Endothelial cell (in vitro differentiated cells): Measurements from ENCODE around the gene LYPD5. TPM values are rescaled to one million over a fixed set of nuclear protein-coding genes. Genes with fewer than 3 reads are reported as not detected.

ENCODE experiments used
- DNase-seq: peaks from one replicate; pipeline ENCODE4 v3.0.0; 2021; ENCODE audit warnings: low spot score
- H3K27ac Mint-ChIP-seq: one replicate; pipeline ENCODE4 v1.8.0; 2021; ENCODE audit warnings: mixed read lengths, inconsistent platforms; ENCODE audit not compliant: unreplicated experiment
- H3K27me3 Mint-ChIP-seq: one replicate; pipeline ENCODE4 v1.8.0; 2021; ENCODE audit warnings: mild to moderate bottlenecking, moderate library complexity, mixed read lengths, inconsistent platforms; ENCODE audit not compliant: unreplicated experiment
- H3K36me3 Mint-ChIP-seq: one replicate; pipeline ENCODE4 v1.8.0; 2021; ENCODE audit warnings: mild to moderate bottlenecking, low read depth, mixed read lengths, inconsistent platforms; ENCODE audit not compliant: unreplicated experiment
- H3K4me1 Mint-ChIP-seq: one replicate; pipeline ENCODE4 v1.8.0; 2021; ENCODE audit warnings: mild to moderate bottlenecking, mixed read lengths, inconsistent platforms; ENCODE audit not compliant: unreplicated experiment
- H3K4me3 Mint-ChIP-seq: one replicate; pipeline ENCODE4 v1.8.0; 2021; ENCODE audit warnings: mild to moderate bottlenecking, mixed read lengths, inconsistent platforms; ENCODE audit not compliant: unreplicated experiment
- H3K9me3 Mint-ChIP-seq: one replicate; pipeline ENCODE4 v1.8.0; 2021; ENCODE audit warnings: mixed read lengths, inconsistent platforms; ENCODE audit not compliant: unreplicated experiment
- total RNA-seq: library from RNA; stranded (reverse); fragmentation: NEBNext Ultra II Directional; extraction: Animal tissue kit (Norgen Biotek cat#: 25700); gene quantifications from one replicate; pipeline ENCODE4 v1.2.1, GENCODE V29; 2021; ENCODE audit not compliant: unreplicated experiment
- TF ChIP-seq, protein P1 (sequence below): fragments of 200-600 bp; sonication (generic); IDR thresholded peaks from one replicate; pipeline ENCODE4 v1.5.0; 2021; ENCODE audit warnings: antibody characterized with exemption; ENCODE audit not compliant: unreplicated experiment

The LYPD5 gene
- total RNA-seq, 1 donor from 2014 or later, result not detected

DNA sequence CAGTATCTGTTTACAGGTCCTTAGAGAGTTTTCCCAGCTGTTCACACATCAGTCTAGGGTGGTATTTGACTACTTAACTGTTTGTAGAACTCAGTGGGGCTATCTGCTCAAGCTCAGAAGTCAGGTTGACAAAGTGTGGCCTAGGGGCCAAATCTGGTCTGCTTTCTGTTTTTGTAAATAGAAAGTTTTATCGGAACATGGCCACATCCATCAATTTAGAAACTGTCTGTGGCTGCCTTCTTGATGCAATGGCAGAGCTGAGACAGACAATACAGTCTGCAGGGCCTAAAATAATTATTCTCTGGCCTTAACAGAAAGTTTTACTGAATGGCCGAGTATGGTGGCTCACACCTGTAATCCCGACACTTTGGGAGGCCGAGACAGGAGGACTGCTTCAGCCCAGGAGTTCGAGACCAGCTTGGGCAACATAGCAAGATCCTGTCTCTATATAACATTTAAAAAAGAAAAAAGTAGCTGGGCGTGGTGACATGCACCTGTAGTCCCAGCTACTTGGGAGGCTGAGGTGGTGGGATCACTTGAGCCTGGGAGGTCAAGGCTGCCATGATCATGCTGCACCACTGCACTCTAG is 49.9 kb downstream of the LYPD5 start:
- no peak for DNase-seq
- Mint-ChIP-seq H3K27me3 (peaks cover 13% of the 10 kb centered on the region), H3K27ac (no peak overlapping the region), H3K9me3 (no peaks in the 10 kb centered on the region), H3K4me3 (no peak overlapping the region), H3K36me3 (peaks cover 32% of the 10 kb centered on the region), H3K4me1 (peaks cover 13% of the 10 kb centered on the region)
- TF ChIP-seq, protein P1, sequence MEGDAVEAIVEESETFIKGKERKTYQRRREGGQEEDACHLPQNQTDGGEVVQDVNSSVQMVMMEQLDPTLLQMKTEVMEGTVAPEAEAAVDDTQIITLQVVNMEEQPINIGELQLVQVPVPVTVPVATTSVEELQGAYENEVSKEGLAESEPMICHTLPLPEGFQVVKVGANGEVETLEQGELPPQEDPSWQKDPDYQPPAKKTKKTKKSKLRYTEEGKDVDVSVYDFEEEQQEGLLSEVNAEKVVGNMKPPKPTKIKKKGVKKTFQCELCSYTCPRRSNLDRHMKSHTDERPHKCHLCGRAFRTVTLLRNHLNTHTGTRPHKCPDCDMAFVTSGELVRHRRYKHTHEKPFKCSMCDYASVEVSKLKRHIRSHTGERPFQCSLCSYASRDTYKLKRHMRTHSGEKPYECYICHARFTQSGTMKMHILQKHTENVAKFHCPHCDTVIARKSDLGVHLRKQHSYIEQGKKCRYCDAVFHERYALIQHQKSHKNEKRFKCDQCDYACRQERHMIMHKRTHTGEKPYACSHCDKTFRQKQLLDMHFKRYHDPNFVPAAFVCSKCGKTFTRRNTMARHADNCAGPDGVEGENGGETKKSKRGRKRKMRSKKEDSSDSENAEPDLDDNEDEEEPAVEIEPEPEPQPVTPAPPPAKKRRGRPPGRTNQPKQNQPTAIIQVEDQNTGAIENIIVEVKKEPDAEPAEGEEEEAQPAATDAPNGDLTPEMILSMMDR, result no peak

DNA sequence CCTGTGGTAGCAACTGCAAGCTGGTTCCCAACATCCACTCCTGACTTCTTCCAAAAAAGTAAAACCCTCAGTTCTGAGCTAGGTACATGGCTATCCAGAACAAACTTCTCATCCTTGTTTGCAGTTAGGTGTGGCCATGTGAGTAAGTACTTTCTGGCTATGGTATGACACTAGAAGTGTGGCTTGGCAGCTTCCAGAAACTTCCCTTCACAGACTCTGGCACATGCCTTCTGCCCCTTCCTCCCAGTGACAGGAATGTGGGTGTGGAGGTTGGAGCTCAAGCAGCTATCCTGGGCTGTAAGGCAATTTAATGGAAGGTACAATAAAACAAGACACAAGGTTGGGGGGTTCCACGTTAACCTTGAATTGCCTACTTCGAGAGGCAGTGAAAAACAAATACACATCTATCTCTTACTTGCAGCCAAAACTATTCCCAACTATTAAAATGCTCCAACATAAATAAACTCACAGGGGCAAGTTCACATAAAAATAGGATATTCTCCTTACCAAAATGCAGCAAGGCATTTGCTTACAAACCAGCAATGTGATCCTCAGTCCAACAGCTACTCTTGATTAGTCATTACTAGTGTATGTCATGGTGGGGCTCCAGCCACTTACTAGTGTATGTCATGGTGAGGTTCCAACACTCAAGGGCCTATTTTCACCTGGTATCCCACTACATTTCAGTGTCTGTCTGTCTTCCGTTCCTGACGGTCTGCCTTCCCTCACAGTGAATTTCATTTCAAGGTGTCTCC is 50.6 kb downstream of the LYPD5 start:
- H3K4me1 Mint-ChIP-seq, result peaks cover 13% of the 10 kb centered on the region
- peaks cover 11% of the 10 kb centered on the region for H3K27me3 Mint-ChIP-seq
- no peak overlapping the region for H3K27ac Mint-ChIP-seq
- TF ChIP-seq, protein P1, result no peak
- no peaks in the 10 kb centered on the region for H3K9me3 Mint-ChIP-seq
- H3K36me3 Mint-ChIP-seq, result peaks cover 36% of the 10 kb centered on the region
- peak overlapping the region; percentile 9 for H3K4me3 Mint-ChIP-seq
- DNase-seq, result no peak

DNA sequence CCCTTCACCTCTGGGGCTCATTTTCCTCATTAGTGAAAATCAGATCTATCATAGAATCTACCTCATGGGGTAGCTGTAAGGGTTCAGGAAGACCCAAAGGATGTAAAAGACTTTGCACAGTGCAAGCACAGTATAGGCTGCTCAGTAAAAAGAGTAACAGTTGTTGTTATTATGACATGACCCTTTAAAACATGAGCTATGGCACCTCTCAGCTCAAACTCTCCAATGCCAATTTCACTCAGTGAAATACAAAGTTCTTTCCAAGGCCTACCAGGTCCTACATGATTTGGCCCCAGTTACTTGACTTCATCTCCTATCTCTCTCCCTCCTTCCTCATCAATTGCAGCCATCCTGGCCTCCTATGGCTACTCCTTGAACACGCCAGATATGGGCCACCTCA is 52.3 kb downstream of the LYPD5 start:
- no peak for DNase-seq
- Mint-ChIP-seq H3K27me3 (peaks cover 7% of the 10 kb centered on the region), H3K27ac (no peak overlapping the region), H3K4me1 (peaks cover 3% of the 10 kb centered on the region), H3K9me3 (no peaks in the 10 kb centered on the region), H3K4me3 (peak overlapping the region; percentile 6), H3K36me3 (peaks cover 44% of the 10 kb centered on the region)
- TF ChIP-seq, protein P1, result no peak

DNA sequence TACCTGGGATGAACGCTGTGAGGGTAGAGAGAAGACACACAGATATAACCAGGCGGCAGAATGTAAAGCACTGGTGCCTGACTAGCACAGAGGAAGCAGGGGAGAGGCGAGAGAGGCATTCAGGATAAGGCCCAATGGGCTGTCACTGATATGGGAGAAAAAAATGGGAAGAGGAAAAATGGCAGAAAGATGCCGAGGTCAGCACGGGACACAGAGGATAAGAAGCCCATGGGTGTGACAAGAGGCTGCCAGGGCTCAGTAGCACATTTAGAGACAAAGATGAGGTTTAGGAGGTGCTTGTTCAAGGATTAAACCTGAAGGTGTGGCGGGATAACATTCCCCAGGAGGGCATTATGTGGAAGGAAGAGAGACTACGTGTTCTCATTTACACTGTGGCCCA is 53.1 kb downstream of the LYPD5 start:
- H3K27me3 Mint-ChIP-seq, result peaks cover 6% of the 10 kb centered on the region
- DNase-seq, result no peak
- H3K27ac Mint-ChIP-seq, result no peak overlapping the region
- H3K36me3 Mint-ChIP-seq, result peaks cover 47% of the 10 kb centered on the region
- H3K4me3 Mint-ChIP-seq, result peak overlapping the region; percentile 73
- H3K9me3 Mint-ChIP-seq, result no peaks in the 10 kb centered on the region
- peaks cover 6% of the 10 kb centered on the region for H3K4me1 Mint-ChIP-seq
- TF ChIP-seq, protein P1, result no peak

DNA sequence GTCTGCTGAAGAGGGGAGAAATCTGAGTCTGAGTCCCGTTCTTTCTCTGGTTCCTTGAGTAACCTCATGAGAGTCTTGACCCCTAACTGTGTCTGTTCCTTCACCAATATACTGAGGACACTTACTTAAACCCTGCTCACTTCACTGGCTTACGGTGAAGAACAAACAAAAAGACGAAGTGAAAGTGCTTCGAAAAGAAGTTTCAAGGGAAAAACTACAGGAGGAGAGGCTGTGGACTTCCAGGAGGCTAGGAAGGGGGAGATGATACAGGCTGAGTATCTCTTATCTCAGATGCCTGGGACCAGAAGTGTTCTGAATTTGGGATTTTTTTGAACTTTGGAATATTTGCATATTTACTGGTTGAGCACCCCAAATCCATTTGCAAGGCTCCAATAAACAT is 53.6 kb downstream of the LYPD5 start:
- H3K27me3 Mint-ChIP-seq, result peaks cover 6% of the 10 kb centered on the region
- no peak overlapping the region for H3K27ac Mint-ChIP-seq
- TF ChIP-seq, protein P1, result no peak
- no peak for DNase-seq
- no peaks in the 10 kb centered on the region for H3K9me3 Mint-ChIP-seq
- H3K4me1 Mint-ChIP-seq, result peaks cover 6% of the 10 kb centered on the region
- H3K4me3 Mint-ChIP-seq, result peak overlapping the region; percentile 73
- peaks cover 52% of the 10 kb centered on the region for H3K36me3 Mint-ChIP-seq
